Endothelial cell (in vitro differentiated cells): ENCODE results near the gene SIMC1. TPM values are rescaled to one million over a fixed set of nuclear protein-coding genes. Genes with fewer than 3 reads are reported as not detected.

Experiments used
- DNase-seq: peaks from one replicate; pipeline ENCODE4 v3.0.0; 2021; ENCODE audit warnings: low spot score
- H3K27ac Mint-ChIP-seq: one replicate; pipeline ENCODE4 v1.8.0; 2021; ENCODE audit warnings: mixed read lengths, inconsistent platforms; ENCODE audit not compliant: unreplicated experiment
- H3K27me3 Mint-ChIP-seq: one replicate; pipeline ENCODE4 v1.8.0; 2021; ENCODE audit warnings: mild to moderate bottlenecking, moderate library complexity, mixed read lengths, inconsistent platforms; ENCODE audit not compliant: unreplicated experiment
- H3K36me3 Mint-ChIP-seq: one replicate; pipeline ENCODE4 v1.8.0; 2021; ENCODE audit warnings: mild to moderate bottlenecking, low read depth, mixed read lengths, inconsistent platforms; ENCODE audit not compliant: unreplicated experiment
- H3K4me1 Mint-ChIP-seq: one replicate; pipeline ENCODE4 v1.8.0; 2021; ENCODE audit warnings: mild to moderate bottlenecking, mixed read lengths, inconsistent platforms; ENCODE audit not compliant: unreplicated experiment
- H3K4me3 Mint-ChIP-seq: one replicate; pipeline ENCODE4 v1.8.0; 2021; ENCODE audit warnings: mild to moderate bottlenecking, mixed read lengths, inconsistent platforms; ENCODE audit not compliant: unreplicated experiment
- H3K9me3 Mint-ChIP-seq: one replicate; pipeline ENCODE4 v1.8.0; 2021; ENCODE audit warnings: mixed read lengths, inconsistent platforms; ENCODE audit not compliant: unreplicated experiment
- CTCF ChIP-seq: fragments of 200-600 bp; sonication (generic); IDR thresholded peaks from one replicate; pipeline ENCODE4 v1.5.0; 2021; ENCODE audit warnings: antibody characterized with exemption; ENCODE audit not compliant: unreplicated experiment
- total RNA-seq: library from RNA; stranded (reverse); fragmentation: NEBNext Ultra II Directional; extraction: Animal tissue kit (Norgen Biotek cat#: 25700); gene quantifications from one replicate; pipeline ENCODE4 v1.2.1, GENCODE V29; 2021; ENCODE audit not compliant: unreplicated experiment

Gene SIMC1
- total RNA-seq, 1 donor from 2014 or later = 17.5 TPM

GRCh38 chr5:176373100-176373818 lies 135.0 kb downstream of the SIMC1 start:
- H3K27me3 Mint-ChIP-seq = no peaks in the 10 kb centered on the region
- peaks cover 4% of the 10 kb centered on the region for H3K36me3 Mint-ChIP-seq
- H3K27ac Mint-ChIP-seq = no peak overlapping the region
- no peak overlapping the region for H3K4me3 Mint-ChIP-seq
- H3K9me3 Mint-ChIP-seq = no peaks in the 10 kb centered on the region
- DNase-seq = no peak
- H3K4me1 Mint-ChIP-seq = no peaks in the 10 kb centered on the region
- no peak for TF ChIP-seq CTCF

- TF ChIP-seq CTCF = no peak
- DNase-seq = no peak
- no peaks in the 10 kb centered on the region for H3K9me3 Mint-ChIP-seq
- no peaks in the 10 kb centered on the region for H3K27me3 Mint-ChIP-seq
- H3K4me3 Mint-ChIP-seq = no peak overlapping the region
- no peaks in the 10 kb centered on the region for H3K4me1 Mint-ChIP-seq
- H3K36me3 Mint-ChIP-seq = peaks cover 12% of the 10 kb centered on the region
- no peak overlapping the region for H3K27ac Mint-ChIP-seq
These were observed 141.7 kb downstream of the SIMC1 start for GRCh38 chr5:176379881-176380280.

- H3K9me3 Mint-ChIP-seq = no peaks in the 10 kb centered on the region
- no peak for DNase-seq
- peaks cover 15% of the 10 kb centered on the region for H3K36me3 Mint-ChIP-seq
- H3K27me3 Mint-ChIP-seq = no peaks in the 10 kb centered on the region
- no peak for TF ChIP-seq CTCF
- H3K27ac Mint-ChIP-seq = no peak overlapping the region
- H3K4me3 Mint-ChIP-seq = no peak overlapping the region
- H3K4me1 Mint-ChIP-seq = no peaks in the 10 kb centered on the region
These were observed 143.2 kb downstream of the SIMC1 start for GRCh38 chr5:176381423-176381822.

- no peak for TF ChIP-seq CTCF
- Mint-ChIP-seq H3K27ac (no peak overlapping the region), H3K36me3 (peaks cover 15% of the 10 kb centered on the region), H3K27me3 (no peaks in the 10 kb centered on the region), H3K4me1 (peaks cover under 1% of the 10 kb centered on the region), H3K9me3 (no peaks in the 10 kb centered on the region), H3K4me3 (no peak overlapping the region)
- DNase-seq = no peak
These were observed 143.8 kb downstream of the SIMC1 start for GRCh38 chr5:176381979-176382378.

- no peak for TF ChIP-seq CTCF
- H3K27ac Mint-ChIP-seq = no peak overlapping the region
- DNase-seq = no peak
- H3K9me3 Mint-ChIP-seq = no peaks in the 10 kb centered on the region
- no peak overlapping the region for H3K4me3 Mint-ChIP-seq
- H3K36me3 Mint-ChIP-seq = peaks cover 15% of the 10 kb centered on the region
- H3K4me1 Mint-ChIP-seq = peaks cover 7% of the 10 kb centered on the region
- H3K27me3 Mint-ChIP-seq = no peaks in the 10 kb centered on the region
These were observed 144.5 kb downstream of the SIMC1 start for GRCh38 chr5:176382721-176383120.
